GM12875 (cell line): ENCODE measurements around the gene DDX52.
"Not testable (repeated sequence)": the region's sequence is repeated elsewhere in the genome, so short reads cannot be mapped to it uniquely, and the experiment has no call there.

ENCODE experiments used
- H3K4me3 ChIP-seq: one replicate; pipeline ENCODE4 v1.5.1; 2011; ENCODE audit warnings: low read depth, low read length, control low read depth
- TF ChIP-seq, protein P1 (sequence below): IDR thresholded peaks from 2 replicates; pipeline ENCODE4 v1.5.1; 2011; ENCODE audit warnings: low read depth, mild to moderate bottlenecking, control low read depth, inconsistent platforms, low read length, moderate library complexity, borderline replicate concordance; ENCODE audit not compliant: insufficient read depth

Gene DDX52

DNA sequence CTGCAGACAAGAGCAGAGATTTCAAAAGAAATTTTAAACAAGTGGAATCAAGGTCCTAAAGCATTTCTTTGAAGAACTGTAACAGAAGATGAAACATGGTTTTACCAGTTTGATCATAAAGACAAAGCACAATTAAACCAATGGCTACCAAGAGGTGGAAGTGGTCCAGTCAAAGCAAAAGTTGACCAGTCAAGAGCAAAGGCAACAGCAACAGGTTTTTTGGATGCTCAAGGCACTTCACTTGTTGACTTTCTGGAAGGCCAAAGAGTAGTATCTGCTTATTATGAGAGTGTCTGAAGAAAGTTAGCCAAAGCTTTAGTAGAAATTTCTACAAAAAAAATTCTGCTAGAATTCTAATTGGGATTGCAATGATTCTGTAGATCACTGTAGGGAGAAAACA lies 5.3 kb downstream of the DDX52 start:
- TF ChIP-seq, protein P1, sequence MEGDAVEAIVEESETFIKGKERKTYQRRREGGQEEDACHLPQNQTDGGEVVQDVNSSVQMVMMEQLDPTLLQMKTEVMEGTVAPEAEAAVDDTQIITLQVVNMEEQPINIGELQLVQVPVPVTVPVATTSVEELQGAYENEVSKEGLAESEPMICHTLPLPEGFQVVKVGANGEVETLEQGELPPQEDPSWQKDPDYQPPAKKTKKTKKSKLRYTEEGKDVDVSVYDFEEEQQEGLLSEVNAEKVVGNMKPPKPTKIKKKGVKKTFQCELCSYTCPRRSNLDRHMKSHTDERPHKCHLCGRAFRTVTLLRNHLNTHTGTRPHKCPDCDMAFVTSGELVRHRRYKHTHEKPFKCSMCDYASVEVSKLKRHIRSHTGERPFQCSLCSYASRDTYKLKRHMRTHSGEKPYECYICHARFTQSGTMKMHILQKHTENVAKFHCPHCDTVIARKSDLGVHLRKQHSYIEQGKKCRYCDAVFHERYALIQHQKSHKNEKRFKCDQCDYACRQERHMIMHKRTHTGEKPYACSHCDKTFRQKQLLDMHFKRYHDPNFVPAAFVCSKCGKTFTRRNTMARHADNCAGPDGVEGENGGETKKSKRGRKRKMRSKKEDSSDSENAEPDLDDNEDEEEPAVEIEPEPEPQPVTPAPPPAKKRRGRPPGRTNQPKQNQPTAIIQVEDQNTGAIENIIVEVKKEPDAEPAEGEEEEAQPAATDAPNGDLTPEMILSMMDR: no peak
- H3K4me3 ChIP-seq: no peak overlapping the region

DNA sequence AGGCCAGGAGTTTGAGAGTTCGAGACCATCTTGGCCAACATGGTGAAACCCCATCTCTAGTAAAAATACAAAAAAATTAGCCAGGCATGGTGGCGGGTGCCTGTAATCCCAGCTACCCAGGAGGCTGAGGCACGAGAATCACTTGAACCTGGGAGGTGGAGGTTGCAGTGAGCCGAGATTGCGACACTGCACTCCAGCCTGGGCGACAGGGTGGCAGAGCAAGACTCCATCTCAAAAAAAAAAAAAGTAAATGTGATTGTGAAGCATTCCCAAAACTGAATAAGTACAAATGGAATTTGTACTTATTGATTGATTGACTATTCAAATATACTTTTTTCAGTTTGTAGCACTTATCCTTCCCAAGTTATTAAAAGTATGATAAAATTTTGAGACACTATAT lies 26.8 kb downstream of the DDX52 start:
- not testable (repeated sequence) for H3K4me3 ChIP-seq

DNA sequence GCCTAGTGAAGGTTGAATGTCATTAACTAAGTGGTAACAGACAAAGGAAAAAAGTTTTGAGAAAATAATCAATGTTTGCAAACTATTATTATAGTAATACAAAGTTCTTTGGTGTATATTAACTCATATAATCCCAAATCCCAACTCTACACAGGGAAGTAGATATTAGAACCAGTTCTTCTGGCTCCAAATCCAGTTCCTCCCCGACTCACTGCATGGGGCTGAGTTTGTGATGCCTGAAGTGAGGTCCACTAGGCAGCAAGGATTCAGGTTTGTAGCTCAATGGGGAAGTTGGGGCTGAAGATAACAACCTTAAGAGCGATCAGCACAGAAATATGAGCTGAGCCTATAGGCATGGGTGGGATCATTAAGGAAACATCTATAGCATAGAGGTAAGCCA lies 28.4 kb downstream of the DDX52 start:
- TF ChIP-seq, protein P1: no peak
- H3K4me3 ChIP-seq: no peak overlapping the region

DNA sequence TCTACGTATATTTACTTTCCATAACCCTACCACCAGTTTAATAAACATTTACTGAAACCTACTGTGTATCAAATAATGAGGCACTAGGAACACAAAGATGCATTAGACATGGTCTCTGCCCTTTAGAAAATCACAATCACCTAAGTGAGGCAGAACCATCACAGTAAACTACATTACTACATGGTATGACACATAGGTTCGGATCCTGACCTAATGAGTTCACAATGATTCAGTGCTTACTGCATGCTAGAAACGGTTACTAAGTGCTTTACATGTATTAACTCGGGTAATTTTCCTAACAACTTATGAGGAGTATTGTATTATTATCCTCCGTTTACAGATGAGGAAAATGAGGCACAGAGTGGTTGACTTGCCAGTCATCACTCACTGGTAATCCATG lies 28.9 kb downstream of the DDX52 start:
- TF ChIP-seq, protein P1: no peak

DNA sequence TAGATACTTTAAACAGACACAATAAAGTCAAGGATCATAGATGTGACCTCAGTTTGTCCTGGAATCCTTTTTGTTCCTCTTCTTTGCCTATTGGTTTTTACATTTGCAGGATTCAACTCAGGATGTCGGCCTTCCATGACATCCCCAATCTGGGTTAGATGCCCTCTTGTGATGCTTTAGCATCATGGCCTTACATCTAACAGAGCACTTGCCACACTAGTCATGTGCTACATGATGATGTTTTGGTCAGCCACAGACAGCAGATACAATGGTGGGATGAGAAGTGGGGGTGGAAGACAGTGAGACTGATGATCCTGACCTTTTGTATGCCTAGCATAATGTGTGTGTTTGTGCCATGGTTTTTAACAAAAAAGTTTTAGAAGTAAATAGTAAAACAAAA lies 32.3 kb downstream of the DDX52 start:
- no peak overlapping the region for H3K4me3 ChIP-seq
- TF ChIP-seq, protein P1: no peak

More for the DNA sequence above, 28.9 kb downstream of the DDX52 start:
- no peak overlapping the region for H3K4me3 ChIP-seq

DNA sequence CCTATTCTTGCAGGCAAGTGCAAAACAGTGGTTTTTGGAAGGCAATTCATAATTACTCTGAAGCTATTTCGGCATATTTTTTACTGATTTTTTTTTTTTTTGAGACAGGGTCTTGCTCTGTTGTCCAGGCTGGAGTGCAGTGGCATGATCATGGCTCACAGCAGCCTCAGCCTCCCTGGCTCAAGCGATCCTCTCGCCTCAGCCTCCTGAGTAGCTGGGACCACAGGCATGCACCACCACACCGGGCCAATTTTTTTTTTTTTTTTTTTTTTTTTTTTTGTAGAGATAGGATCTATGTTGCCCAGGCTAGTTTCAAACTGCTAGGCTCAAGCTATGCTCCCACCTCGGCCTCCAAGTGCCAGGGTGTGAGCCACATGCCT lies 33.2 kb downstream of the DDX52 start:
- not testable (repeated sequence) for H3K4me3 ChIP-seq

DNA sequence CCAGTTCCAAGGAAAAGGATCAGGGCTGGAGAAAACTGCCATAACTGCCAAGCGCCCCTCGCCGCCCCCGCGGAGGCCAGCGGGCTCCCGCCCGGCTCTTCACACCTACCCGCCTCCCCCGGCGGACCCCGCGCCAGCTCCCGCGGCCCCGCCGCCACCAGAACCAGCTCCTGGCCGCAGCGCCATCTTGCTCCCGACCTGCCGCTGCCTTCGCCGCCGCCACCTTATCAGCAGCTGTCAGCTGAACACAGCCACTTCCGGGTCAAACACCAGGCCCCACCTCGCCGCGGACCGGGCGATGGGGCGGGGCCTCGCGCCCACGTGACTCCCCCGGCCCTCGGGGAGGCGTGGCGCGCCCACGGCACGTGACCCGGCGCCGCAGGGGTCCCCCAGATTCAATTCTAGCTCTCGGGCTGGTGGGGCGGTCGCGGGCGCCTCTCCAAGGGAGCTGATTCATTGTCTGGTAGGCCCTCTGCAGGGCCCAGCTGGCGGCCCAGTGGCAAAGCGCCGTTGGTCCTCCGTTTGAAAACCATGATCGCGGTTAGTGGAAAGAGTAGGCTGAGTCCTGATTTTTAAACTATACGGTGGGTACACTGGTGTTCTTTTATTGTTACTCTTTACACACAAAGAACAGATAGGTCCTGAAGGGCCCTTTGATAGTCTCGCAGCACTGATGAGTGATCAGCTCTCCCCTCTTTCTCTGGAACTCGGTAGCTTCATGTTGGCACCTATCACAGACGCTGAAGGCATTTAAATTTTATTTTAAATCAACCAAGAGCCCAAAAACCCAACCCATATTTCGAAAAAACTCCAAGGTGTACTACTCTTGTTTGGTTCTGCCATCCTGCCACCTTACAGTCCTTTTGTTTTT lies 33.8 kb downstream of the DDX52 start, which contains the start of gene SYNRG:
TSS of gene SYNRG (minus strand) at position 249 of the 871 bp plus-strand sequence. CDS start at position 186, 63 bp downstream.
- TF ChIP-seq, protein P1: peak; percentile 42; the same call in 1 of the 2 replicates
- peak within 1 kb of the TSS; percentile 98 for H3K4me3 ChIP-seq

DNA sequence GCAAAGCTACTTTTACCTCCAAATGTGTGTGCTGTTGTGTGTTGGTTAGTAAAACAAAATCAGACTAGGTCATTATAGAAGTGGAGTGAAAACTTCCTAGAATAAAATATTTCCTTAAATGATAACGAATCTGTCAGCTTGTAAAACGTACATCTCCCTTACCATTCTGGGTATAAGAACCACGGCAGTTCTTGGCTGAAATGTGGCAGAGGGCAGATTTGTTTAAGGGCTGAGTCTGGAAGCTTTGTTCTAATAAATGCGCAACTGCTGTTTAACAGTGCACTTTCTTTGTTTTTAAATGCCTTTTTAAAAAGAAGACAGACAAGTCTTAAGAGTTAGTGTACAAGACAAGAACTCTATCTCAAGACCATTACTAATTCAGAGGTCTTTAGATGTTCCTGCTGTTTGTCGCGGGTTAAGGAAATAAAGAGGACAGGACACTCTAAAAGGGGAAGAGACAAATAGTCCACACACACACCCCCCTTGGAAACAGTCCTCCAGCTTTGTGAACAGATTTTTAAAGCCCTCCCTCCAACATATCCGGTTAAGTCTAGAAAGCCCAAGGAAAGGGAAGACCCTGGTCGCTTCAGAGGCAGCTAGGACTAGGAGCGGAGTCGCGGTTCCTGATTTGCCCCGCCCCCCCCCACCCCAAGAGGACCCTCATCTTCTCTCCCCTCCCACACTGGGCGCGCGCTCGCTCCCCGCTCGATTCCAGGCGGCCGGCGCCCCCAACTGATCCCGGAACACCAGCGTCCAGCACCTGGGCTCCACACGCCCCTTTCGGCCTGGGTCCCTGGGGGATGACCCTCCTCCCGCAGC lies 34.7 kb downstream of the DDX52 start:
- TF ChIP-seq, protein P1: no peak
- H3K4me3 ChIP-seq: peak overlapping the region; percentile 98
